Parietal lobe (tissue), 2 donors: ENCODE measurements around the gene GSX2. TPM values are rescaled to one million over a fixed set of nuclear protein-coding genes. Genes with fewer than 3 reads are reported as not detected.

Experiments
- small RNA-seq: library from RNA; depleted of rRNA; stranded (forward); fragments of <200 nt; gene quantifications from one replicate; pipeline ENCODE3, GENCODE V24; 2014; ENCODE audit warnings: low replicate concordance
- total RNA-seq: library from RNA; depleted of rRNA; stranded (reverse); fragments of >200 nt; gene quantifications from one replicate; pipeline ENCODE4 v1.2.3, GENCODE V29; 2014

The GSX2 gene
- total RNA-seq: 2.8 TPM

GRCh38 chr4:54099748-54100574 is at the start of gene GSX2:
GSX2 (plus strand) TSS chr4:54100163; CDS start chr4:54100345, 182 bp downstream.

DNA sequence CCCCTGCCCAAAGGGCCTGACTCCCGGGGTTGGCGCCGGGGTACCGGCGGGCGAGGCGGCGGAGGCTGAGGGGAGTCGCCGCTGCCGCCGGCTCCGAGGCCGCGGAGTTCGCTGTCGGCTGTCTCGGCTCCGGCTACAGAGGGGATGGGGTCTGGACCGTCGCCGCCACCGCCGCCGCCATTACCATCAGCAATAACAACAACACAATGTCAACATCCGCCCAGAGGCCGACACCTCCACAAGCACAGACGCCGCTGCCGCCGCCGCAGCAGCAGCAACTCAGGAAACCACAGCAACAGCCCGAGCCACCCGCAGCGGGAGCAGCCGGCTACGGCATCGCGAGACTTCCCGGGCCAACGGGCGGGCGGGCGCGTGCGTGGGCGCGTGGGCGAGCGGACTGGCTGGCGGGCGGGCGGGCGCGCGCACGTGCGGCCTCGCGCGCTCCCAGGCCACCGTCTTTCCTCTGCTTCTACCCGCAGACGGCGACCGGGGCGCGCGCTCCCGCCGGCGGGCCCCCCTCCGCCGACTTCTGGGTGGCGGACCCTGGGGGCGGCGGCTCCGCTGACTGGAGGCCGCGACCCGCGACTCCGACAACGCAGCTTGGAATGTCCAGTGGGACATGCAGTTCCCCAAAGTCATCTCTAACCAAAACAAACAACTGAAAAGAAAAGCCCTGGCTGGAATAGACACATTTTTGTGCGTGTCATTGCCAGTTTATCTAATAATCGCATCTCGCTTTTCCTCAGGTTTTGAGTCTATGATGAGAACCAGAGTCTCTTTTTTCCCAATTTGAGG is 35.4 kb upstream of the GSX2 start, which contains the start of gene CHIC2:
Gene CHIC2 (minus strand): TSS at position 289 of the 795 bp plus-strand sequence. CDS start 305 bp downstream, outside the sequence.

Small RNA genes within 50 kb of the gene (small RNA-seq; reads per million reads assigned to genes)
- gene AC110792.1: not detected

Other genes starting within 250 kb of the GSX2 start
- gene CHIC2, start 35.6 kb upstream of the GSX2 start, total RNA-seq: 40.7 TPM
- 56.7 TPM for gene PDGFRA, start 129.1 kb downstream of the GSX2 start, total RNA-seq